Endothelial cell of umbilical vein (primary cell): ENCODE measurements around the gene P3H1. TPM values are rescaled to one million over a fixed set of nuclear protein-coding genes. Genes with fewer than 3 reads are reported as not detected.

Experiments
- BruUV-seq: library from RNA; stranded (reverse); fragments of 400-500 nt; replicated peaks from 2 replicates; lab custom pipeline; 2021; lab: Mats Ljungman, UMichigan
- CTCF ChIA-PET: fragments of 300-600, 350-600 bp; sonication (Branson Sonifier 250); formaldehyde crosslinking; loops from one replicate; lab custom pipeline; 2021; ENCODE audit warnings: antibody characterized with exemption, inconsistent platforms; lab: Charles Lee
- POLR2A ChIA-PET: fragments of 300-600, 350-600 bp; sonication (Branson Sonifier 250); formaldehyde crosslinking; loops from one replicate; lab custom pipeline; 2021; ENCODE audit warnings: antibody characterized with exemption, inconsistent platforms; lab: Charles Lee
- DNase-seq: peaks from one replicate; pipeline ENCODE4 v3.0.0-alpha.2; 2011; ENCODE audit warnings: low read depth, low spot score
- FAIRE-seq: peaks from 2 replicates; lab custom pipeline; 2011; peaks lifted over from hg19 to GRCh38; lab: Jason Lieb, UNC
- H2AFZ ChIP-seq: 2 replicates; pipeline ENCODE4 v1.6.0; 2012; ENCODE audit warnings: low read depth, low read length, control low read depth, inconsistent platforms
- H3K27ac ChIP-seq: 2 replicates; pipeline ENCODE4 v1.5.1; 2011; ENCODE audit warnings: low read depth, mild to moderate bottlenecking, control low read depth, low read length, moderate library complexity; ENCODE audit not compliant: insufficient read depth
- H3K27me3 ChIP-seq, 2 experiments: 2 replicates each; pipeline versions ENCODE4 v1.6.0 to v1.6.1; 2011; ENCODE audit warnings: low read length in 2 of 2, mixed read lengths in 1 of 2; ENCODE audit not compliant: control insufficient read depth in 2 of 2, insufficient read depth in 2 of 2
- H3K36me3 ChIP-seq, 2 experiments: 2 replicates in 1 of 2; 3 replicates in 1 of 2; pipeline ENCODE4 v1.5.1; 2011; ENCODE audit warnings: low read length in 2 of 2, mild to moderate bottlenecking in 1 of 2, moderate library complexity in 1 of 2; ENCODE audit not compliant: control insufficient read depth in 2 of 2, insufficient read depth in 2 of 2; ENCODE audit errors: extremely low read depth in 1 of 2
- H3K4me1 ChIP-seq: 3 replicates; pipeline ENCODE4 v1.5.1; 2011; ENCODE audit warnings: mild to moderate bottlenecking, low read length; ENCODE audit not compliant: control insufficient read depth, insufficient read depth; ENCODE audit errors: extremely low read depth
- H3K4me2 ChIP-seq: 2 replicates; pipeline ENCODE4 v1.6.1; 2011; ENCODE audit warnings: low read length, control low read depth, mixed read lengths; ENCODE audit not compliant: insufficient read depth
- H3K4me3 ChIP-seq, 3 experiments: fragments of 200-600 bp in 1 of 3; sonication (generic), shearing (Covaris generic) in 1 of 3; replicated peaks in 1 of 3; 2 replicates each; pipeline ENCODE4 v1.5.1; 2011 to 2016; ENCODE audit warnings: control low read depth in 3 of 3, low read length in 3 of 3, mild to moderate bottlenecking in 2 of 3, inconsistent platforms in 1 of 3, low read depth in 1 of 3, moderate library complexity in 1 of 3; ENCODE audit not compliant: insufficient read depth in 1 of 3
- H3K79me2 ChIP-seq: 2 replicates; pipeline ENCODE4 v1.6.0; 2012; ENCODE audit warnings: low read length, inconsistent platforms; ENCODE audit not compliant: control insufficient read depth, insufficient read depth
- H3K9ac ChIP-seq: replicated peaks from 2 replicates; pipeline ENCODE3; 2011; ENCODE audit warnings: low read length, control low read depth; ENCODE audit not compliant: insufficient read depth; ENCODE audit errors: extremely low read depth
- H3K9me1 ChIP-seq: replicated peaks from 3 replicates; pipeline ENCODE4 v1.6.0; 2011; ENCODE audit warnings: mild to moderate bottlenecking, low read length; ENCODE audit not compliant: control insufficient read depth, insufficient read depth; ENCODE audit errors: extremely low read depth
- H3K9me3 ChIP-seq: replicated peaks from 2 replicates; pipeline ENCODE4 v1.5.1; 2012; ENCODE audit warnings: low read length, inconsistent platforms; ENCODE audit not compliant: control insufficient read depth, insufficient read depth
- H4K20me1 ChIP-seq: replicated peaks from 2 replicates; pipeline ENCODE3; 2011; ENCODE audit warnings: mild to moderate bottlenecking, low read length; ENCODE audit not compliant: control insufficient read depth, insufficient read depth; ENCODE audit errors: extremely low read depth
- EZH2 ChIP-seq: IDR thresholded peaks from 2 replicates; pipeline ENCODE4 v1.6.1; 2012; ENCODE audit warnings: borderline replicate concordance, low read depth, mild to moderate bottlenecking, moderate library complexity, low read length, inconsistent platforms; ENCODE audit not compliant: severe bottlenecking
- FOS ChIP-seq: IDR thresholded peaks from 2 replicates; pipeline ENCODE4 v1.6.1; 2011; ENCODE audit warnings: mild to moderate bottlenecking, low read length, moderate library complexity, borderline replicate concordance; ENCODE audit not compliant: insufficient read depth
- GATA2 ChIP-seq: IDR thresholded peaks from 2 replicates; pipeline ENCODE4 v1.7.0; 2011; ENCODE audit warnings: low read depth, mild to moderate bottlenecking, moderate library complexity, mixed read lengths, low read length; ENCODE audit not compliant: insufficient read length, insufficient read depth
- JUN ChIP-seq: IDR thresholded peaks from 2 replicates; pipeline ENCODE4 v1.6.1; 2011; ENCODE audit warnings: borderline replicate concordance, low read depth; ENCODE audit not compliant: insufficient read length, insufficient read depth
- MAX ChIP-seq: IDR thresholded peaks from 2 replicates; pipeline ENCODE4 v1.6.1; 2011; ENCODE audit not compliant: insufficient read depth, insufficient read length
- MYC ChIP-seq: IDR thresholded peaks from one replicate; pipeline ENCODE4 v1.6.1; 2011; ENCODE audit warnings: mild to moderate bottlenecking, low read depth, low read length
- POLR2A ChIP-seq: IDR thresholded peaks from 2 replicates; pipeline ENCODE4 v1.6.1; 2012; ENCODE audit warnings: low read depth, mild to moderate bottlenecking, control low read depth, low read length
- POLR2AphosphoS5 ChIP-seq: IDR thresholded peaks from 2 replicates; pipeline ENCODE4 v1.6.1; 2012; ENCODE audit warnings: low read depth, mild to moderate bottlenecking, control low read depth, low read length, moderate library complexity; ENCODE audit not compliant: insufficient read depth
- dilution Hi-C: fragments of 300-500 bp; cut with MboI; formaldehyde crosslinking; loops from one replicate; pipeline ENCODE4 v1.15.0; 2019; ENCODE audit warnings: low sequenced_read_pairs; ENCODE audit not compliant: extremely low pct_ligation_motif_present
- intact Hi-C: fragments of 100-400 bp; cut with micrococcal nuclease; formaldehyde crosslinking; loops from one replicate; pipeline ENCODE4 v1.10.0; 2022
- polyA plus RNA-seq, 4 experiments: library from polyadenylated mRNA; depleted of rRNA in 3 of 4; stranded (reverse) in 3 of 4; unstranded in 1 of 4; fragments of >200 nt; gene quantifications; 2 replicates each; pipeline versions ENCODE4 v1.2.1 to v1.2.3, GENCODE V29; 2011 to 2012; ENCODE audit warnings: missing spikeins in 1 of 4
- total RNA-seq: library from RNA; stranded (reverse); gene quantifications from 2 replicates; pipeline ENCODE4 v1.2.3, GENCODE V29; 2021
- TF ChIP-seq, protein P1 (sequence below), 2 donors: IDR thresholded peaks; 1 replicate in 1 of 2; 2 replicates in 1 of 2; pipeline ENCODE4 v1.5.1; 2011; ENCODE audit warnings: low read length in 2 of 2, mild to moderate bottlenecking in 2 of 2, moderate library complexity in 2 of 2, control low read depth in 1 of 2, inconsistent platforms in 1 of 2, low read depth in 1 of 2; ENCODE audit not compliant: insufficient read depth in 1 of 2; ENCODE audit errors: extremely low read depth in 1 of 2

The P3H1 gene
- total and polyA plus RNA-seq, 2 donors (not counting 3 experiments of a cell fraction or from before 2014, with no cell fraction given) = 136 to 194 TPM

DNA sequence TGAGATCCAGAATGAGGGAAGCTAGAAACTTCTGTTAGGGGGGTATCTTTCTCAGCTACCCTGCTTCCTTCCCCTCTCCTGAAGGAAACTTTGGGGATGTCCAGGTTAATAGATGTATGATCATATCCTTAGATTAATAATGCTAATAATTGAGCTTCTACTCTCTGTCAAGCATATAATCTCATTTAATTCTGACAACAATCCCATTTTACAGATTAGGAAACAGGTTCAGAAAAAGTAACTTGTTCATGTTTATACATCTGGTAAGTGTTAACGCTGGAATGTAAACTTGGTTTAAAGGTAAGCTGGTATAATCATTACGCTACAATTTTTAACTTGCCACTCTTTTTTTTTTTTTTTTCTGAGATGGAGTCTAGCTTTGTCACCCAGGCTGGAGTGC is 16.3 kb upstream of the P3H1 start:
- no peak for FAIRE-seq
- no peak overlapping the region for H3K4me2 ChIP-seq
- CTCF ChIA-PET = interaction anchor here (1.0 to 5.0 kb wide), 5 partner anchors 16 to 290 kb away, joined by 3 to 28 read pairs (median 7); partner anchors contain the start of genes C1orf50 and P3H1
- H3K9me1 ChIP-seq = no peaks in the 10 kb centered on the region
- DNase-seq = no peak
- no TSS peak for BruUV-seq
- TF ChIP-seq MAX (no peak), POLR2AphosphoS5 (no peak), GATA2 (no peak), JUN (no peak), EZH2 (no peak), POLR2A (no peak), FOS (no peak), MYC (no peak)
- TF ChIP-seq, protein P1, sequence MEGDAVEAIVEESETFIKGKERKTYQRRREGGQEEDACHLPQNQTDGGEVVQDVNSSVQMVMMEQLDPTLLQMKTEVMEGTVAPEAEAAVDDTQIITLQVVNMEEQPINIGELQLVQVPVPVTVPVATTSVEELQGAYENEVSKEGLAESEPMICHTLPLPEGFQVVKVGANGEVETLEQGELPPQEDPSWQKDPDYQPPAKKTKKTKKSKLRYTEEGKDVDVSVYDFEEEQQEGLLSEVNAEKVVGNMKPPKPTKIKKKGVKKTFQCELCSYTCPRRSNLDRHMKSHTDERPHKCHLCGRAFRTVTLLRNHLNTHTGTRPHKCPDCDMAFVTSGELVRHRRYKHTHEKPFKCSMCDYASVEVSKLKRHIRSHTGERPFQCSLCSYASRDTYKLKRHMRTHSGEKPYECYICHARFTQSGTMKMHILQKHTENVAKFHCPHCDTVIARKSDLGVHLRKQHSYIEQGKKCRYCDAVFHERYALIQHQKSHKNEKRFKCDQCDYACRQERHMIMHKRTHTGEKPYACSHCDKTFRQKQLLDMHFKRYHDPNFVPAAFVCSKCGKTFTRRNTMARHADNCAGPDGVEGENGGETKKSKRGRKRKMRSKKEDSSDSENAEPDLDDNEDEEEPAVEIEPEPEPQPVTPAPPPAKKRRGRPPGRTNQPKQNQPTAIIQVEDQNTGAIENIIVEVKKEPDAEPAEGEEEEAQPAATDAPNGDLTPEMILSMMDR (IDR thresholded peaks at IDR 0.05; ENCODE audit: extremely low read depth in 1 of 2, insufficient read depth in 1 of 2, low read depth in 1 of 2, low read length in 2 of 2) = no peak
- H3K27me3 ChIP-seq = no peaks in the 10 kb centered on the region
- no peak overlapping the region for H3K4me3 ChIP-seq
- POLR2A ChIA-PET = no interaction called here
- no peak overlapping the region for H3K9ac ChIP-seq
- dilution Hi-C loops (no loop called here), intact Hi-C loops (no loop called here)
- H3K36me3 ChIP-seq = peaks cover 0 to 2% of the 10 kb centered on the region in 2 experiments
- H3K79me2 ChIP-seq = no peaks in the 10 kb centered on the region
- H2AFZ ChIP-seq = no peak overlapping the region
- peaks cover 8% of the 10 kb centered on the region for H3K4me1 ChIP-seq
- no peak overlapping the region for H3K27ac ChIP-seq
- no peaks in the 10 kb centered on the region for H4K20me1 ChIP-seq
- H3K9me3 ChIP-seq = no peaks in the 10 kb centered on the region
